HepG2 (cell line): ENCODE measurements around the gene CD80. TPM values are rescaled to one million over a fixed set of nuclear protein-coding genes. Genes with fewer than 3 reads are reported as not detected.
A peak's percentile ranks its signal among the peaks of the same experiment; 100 is the strongest.

Source experiments
- ATAC-seq: fragments of 200-7000 bp; cut with Tn5 transposase; 3 replicates; pipeline ENCODE4 v1.9.1; 2020; ENCODE audit warnings: mild to moderate bottlenecking, moderate library complexity
- BruUV-seq: library from RNA; stranded (reverse); fragments of 400-500 nt; replicated peaks from 2 replicates; lab custom pipeline; 2021; lab: Mats Ljungman, UMichigan
- CTCF ChIA-PET: fragments of 300-600 bp; formaldehyde crosslinking; extraction: SDS; loops from one replicate; lab custom pipeline; 2021; ENCODE audit warnings: low total read pairs, inconsistent platforms, low intra/inter-chr PET ratio; lab: Yijun Ruan, JAX
- POLR2A ChIA-PET: fragments of 350-600 bp; sonication (Branson Sonifier 250); formaldehyde crosslinking; loops from one replicate; lab custom pipeline; 2020; ENCODE audit warnings: antibody characterized with exemption, inconsistent platforms; lab: Yijun Ruan, JAX
- DNase-seq: peaks from one replicate; pipeline ENCODE4 v3.0.0-alpha.2; 2015; ENCODE audit warnings: low spot score
- FAIRE-seq: peaks from 3 replicates; lab custom pipeline; 2011; peaks lifted over from hg19 to GRCh38; lab: Jason Lieb, UNC
- H2AFZ ChIP-seq: one replicate; pipeline ENCODE4 v1.6.1; 2011; ENCODE audit warnings: low read length, inconsistent platforms
- H3K27ac ChIP-seq: fragments of 300-600 bp; 3 replicates; pipeline ENCODE4 v1.8.0; 2011; ENCODE audit warnings: mixed run types, mild to moderate bottlenecking, mixed read lengths, low read length, inconsistent platforms; ENCODE audit not compliant: insufficient read depth; ENCODE audit errors: extremely low read length
- H3K27me3 ChIP-seq, 2 experiments: fragments of 200-600 bp in 1 of 2; 2 replicates in 1 of 2; 3 replicates in 1 of 2; pipeline versions ENCODE4 v1.6.0 to v1.8.0; 2011; ENCODE audit warnings: low read length in 2 of 2, mild to moderate bottlenecking in 2 of 2, moderate library complexity in 2 of 2, inconsistent platforms in 1 of 2; ENCODE audit not compliant: insufficient read depth in 2 of 2, control insufficient read depth in 1 of 2
- H3K36me3 ChIP-seq, 2 experiments: fragments of 200-600 bp in 1 of 2; replicated peaks in 1 of 2; 2 replicates in 1 of 2; 3 replicates in 1 of 2; pipeline versions ENCODE4 v1.5.1 to v1.8.0; 2011; ENCODE audit warnings: low read length in 2 of 2, inconsistent platforms in 1 of 2; ENCODE audit not compliant: insufficient read depth in 2 of 2, control insufficient read depth in 1 of 2
- H3K4me1 ChIP-seq: 2 replicates; pipeline ENCODE4 v1.5.1; 2012; ENCODE audit warnings: low read length, inconsistent platforms; ENCODE audit not compliant: insufficient read depth
- H3K4me2 ChIP-seq: 2 replicates; pipeline ENCODE4 v1.6.0; 2011; ENCODE audit warnings: low read depth, low read length, inconsistent platforms
- H3K4me3 ChIP-seq, 3 experiments: fragments of 200-600 bp in 1 of 3; sonication (generic), shearing (Covaris generic) in 1 of 3; replicated peaks in 1 of 3; 2 replicates each; pipeline ENCODE4 v1.5.1; 2011 to 2016; ENCODE audit warnings: low read length in 3 of 3, inconsistent platforms in 2 of 3, low read depth in 2 of 3, mild to moderate bottlenecking in 2 of 3, control low read depth in 1 of 3, mixed read lengths in 1 of 3; ENCODE audit not compliant: insufficient read depth in 1 of 3
- H3K79me2 ChIP-seq: one replicate; pipeline ENCODE4 v1.6.1; 2011; ENCODE audit warnings: low read length, inconsistent platforms; ENCODE audit not compliant: insufficient read depth
- H3K9ac ChIP-seq: 2 replicates; pipeline ENCODE4 v1.6.0; 2011; ENCODE audit warnings: mild to moderate bottlenecking, low read depth, low read length, inconsistent platforms; ENCODE audit not compliant: insufficient read depth
- H3K9me3 ChIP-seq: 2 replicates; pipeline ENCODE4 v1.5.1; 2012; ENCODE audit warnings: mild to moderate bottlenecking, low read length
- H4K20me1 ChIP-seq: 2 replicates; pipeline ENCODE4 v1.6.0; 2011; ENCODE audit warnings: inconsistent platforms, mild to moderate bottlenecking, low read length, moderate library complexity; ENCODE audit not compliant: insufficient read depth
- BRF2 ChIP-seq: sonication (generic); formaldehyde crosslinking; IDR thresholded peaks from 2 replicates; pipeline ENCODE4 v1.8.1; 2022; ENCODE audit warnings: mild to moderate bottlenecking, missing genetic modification reagents
- ELF4 ChIP-seq: sonication (generic); formaldehyde crosslinking; IDR thresholded peaks from 2 replicates; pipeline ENCODE4 v1.5.0; 2020; ENCODE audit warnings: missing genetic modification reagents, mild to moderate bottlenecking, moderate library complexity, borderline replicate concordance
- HCFC1 ChIP-seq: fragments of 150-350 bp; IDR thresholded peaks from 2 replicates; pipeline ENCODE4 v1.6.1; 2014; ENCODE audit warnings: low read depth, low read length
- KDM2A ChIP-seq: sonication (generic); formaldehyde crosslinking; IDR thresholded peaks from 2 replicates; pipeline ENCODE4 v1.4.0; 2020; ENCODE audit warnings: low read depth, missing genetic modification reagents, borderline replicate concordance
- RBM22 ChIP-seq: fragments of 200-400 bp; formaldehyde crosslinking; optimal IDR thresholded peaks from 2 replicates; pipeline ENCODE3; 2017; ENCODE audit warnings: mild to moderate bottlenecking, low read length, moderate library complexity
- SALL1 ChIP-seq: sonication (generic); formaldehyde crosslinking; IDR thresholded peaks from 2 replicates; pipeline ENCODE4 v1.8.0; 2022; ENCODE audit warnings: mild to moderate bottlenecking, missing genetic modification reagents
- ZBTB1 ChIP-seq: sonication (generic); formaldehyde crosslinking; IDR thresholded peaks from 2 replicates; pipeline ENCODE4 v1.4.0; 2020; ENCODE audit warnings: missing genetic modification reagents, borderline replicate concordance
- ZNF326 ChIP-seq: sonication (generic); formaldehyde crosslinking; IDR thresholded peaks from 2 replicates; pipeline ENCODE4 v1.4.0; 2020; ENCODE audit warnings: missing genetic modification reagents, borderline replicate concordance
- ZNF343 ChIP-seq: sonication (generic); formaldehyde crosslinking; IDR thresholded peaks from 2 replicates; pipeline ENCODE4 v1.4.0; 2020; ENCODE audit warnings: mild to moderate bottlenecking, missing genetic modification reagents
- ZNF563 ChIP-seq: sonication (generic); formaldehyde crosslinking; IDR thresholded peaks from 2 replicates; pipeline ENCODE4 v1.8.0; 2022; ENCODE audit warnings: mild to moderate bottlenecking, moderate library complexity, missing genetic modification reagents
- ZNF841 ChIP-seq: sonication (generic); formaldehyde crosslinking; IDR thresholded peaks from 2 replicates; pipeline ENCODE4 v1.8.1; 2023; ENCODE audit warnings: missing genetic modification reagents, borderline replicate concordance
- ZNF878 ChIP-seq: sonication (generic); formaldehyde crosslinking; IDR thresholded peaks from 2 replicates; pipeline ENCODE4 v1.8.1; 2023; ENCODE audit warnings: mild to moderate bottlenecking, missing genetic modification reagents, moderate library complexity
- WGBS: methylation state at CpG from one replicate; pipeline ENCODE4 v1.1.6; 2017; ENCODE audit warnings: low lambda C conversion rate; 5-methylcytosine and 5-hydroxymethylcytosine counted together
- in situ Hi-C: cut with HindIII; loops from 2 replicates; pipeline ENCODE4 v1.10.0; 2017; ENCODE audit warnings: low pct_unique_long_range_greater_than_20kb; ENCODE audit not compliant: extremely low pct_ligation_motif_present
- intact Hi-C: fragments of 100-400 bp; cut with micrococcal nuclease; formaldehyde crosslinking; loops from one replicate; pipeline ENCODE4 v1.10.0; 2022; ENCODE audit not compliant: unreplicated experiment
- polyA plus RNA-seq, 8 experiments: library from polyadenylated mRNA; depleted of rRNA in 3 of 8; stranded (reverse) in 7 of 8; unstranded in 1 of 8; fragments of >200 nt; fragmentation: Illumina TruSeq in 4 of 8; extraction: Trizol in 4 of 8; gene quantifications; 2 replicates each; pipeline versions ENCODE4 v1.2.1 to v1.2.3, GENCODE V29; 2011 to 2016; ENCODE audit warnings: low read depth in 4 of 8, missing spikeins in 1 of 8, mixed read lengths in 1 of 8; ENCODE audit not compliant: insufficient read depth in 1 of 8
- total RNA-seq, 5 experiments: library from RNA; depleted of rRNA; stranded (reverse); fragments of >200 nt; fragmentation: Illumina TruSeq; extraction: Trizol; gene quantifications; 2 replicates each; pipeline ENCODE4 v1.2.3, GENCODE V29; 2016; ENCODE audit warnings: low read depth in 1 of 5
- TF ChIP-seq, protein P1 (sequence below): sonication (generic); formaldehyde crosslinking; IDR thresholded peaks from 2 replicates; pipeline ENCODE4 v1.5.1; 2020; ENCODE audit warnings: missing genetic modification reagents, mild to moderate bottlenecking, borderline replicate concordance
- TF ChIP-seq, protein P2 (sequence below): fragments of 450-650 bp; IDR thresholded peaks from 2 replicates; pipeline ENCODE4 v1.6.1; 2016

CD80 gene
- total and polyA plus RNA-seq, 2 of the 13 experiments (the other 11 are each of a cell fraction or from before 2014, with no cell fraction given): not detected

GRCh38 chr3:119555309-119555735 lies 4.1 kb downstream of the CD80 start:
- DNase-seq: no peak
- no peak for FAIRE-seq

GRCh38 chr3:119553823-119554415 lies 5.5 kb downstream of the CD80 start:
- ATAC-seq (no peak; the same call in 2 of the 3 replicates), DNase-seq (no peak), FAIRE-seq (no peak)
- H3K4me3 ChIP-seq: no peak overlapping the region
- no peaks in the 10 kb centered on the region for H3K79me2 ChIP-seq
- H4K20me1 ChIP-seq: no peaks in the 10 kb centered on the region
- WGBS: 13% methylated on average over 5 of the region's 5 CpGs
- H2AFZ ChIP-seq: no peak overlapping the region
- POLR2A ChIA-PET: no interaction called here
- H3K9me3 ChIP-seq: no peaks in the 10 kb centered on the region
- no peaks in the 10 kb centered on the region for H3K36me3 ChIP-seq
- H3K4me1 ChIP-seq: no peaks in the 10 kb centered on the region
- BruUV-seq: no TSS peak
- no peak overlapping the region for H3K4me2 ChIP-seq
- CTCF ChIA-PET: no interaction called here
- no peak overlapping the region for H3K27ac ChIP-seq
- H3K9ac ChIP-seq: no peak overlapping the region
- intact Hi-C loops: no loop called here
- in situ Hi-C loops: no loop called here
- H3K27me3 ChIP-seq: peaks cover 0 to 12% of the 10 kb centered on the region in 2 experiments; a peak in 2 of 5 replicates
- TF ChIP-seq ZBTB1 (CRISPR knock-in tag) (no peak), ZNF563 (no peak), BRF2 (CRISPR knock-in tag) (no peak), ELF4 (CRISPR knock-in tag) (no peak), HCFC1 (no peak), SALL1 (CRISPR knock-in tag) (no peak), ZNF841 (CRISPR knock-in tag) (no peak), ZNF326 (CRISPR knock-in tag) (no peak), RBM22 (no peak), ZNF878 (no peak)
- TF ChIP-seq, protein P1, sequence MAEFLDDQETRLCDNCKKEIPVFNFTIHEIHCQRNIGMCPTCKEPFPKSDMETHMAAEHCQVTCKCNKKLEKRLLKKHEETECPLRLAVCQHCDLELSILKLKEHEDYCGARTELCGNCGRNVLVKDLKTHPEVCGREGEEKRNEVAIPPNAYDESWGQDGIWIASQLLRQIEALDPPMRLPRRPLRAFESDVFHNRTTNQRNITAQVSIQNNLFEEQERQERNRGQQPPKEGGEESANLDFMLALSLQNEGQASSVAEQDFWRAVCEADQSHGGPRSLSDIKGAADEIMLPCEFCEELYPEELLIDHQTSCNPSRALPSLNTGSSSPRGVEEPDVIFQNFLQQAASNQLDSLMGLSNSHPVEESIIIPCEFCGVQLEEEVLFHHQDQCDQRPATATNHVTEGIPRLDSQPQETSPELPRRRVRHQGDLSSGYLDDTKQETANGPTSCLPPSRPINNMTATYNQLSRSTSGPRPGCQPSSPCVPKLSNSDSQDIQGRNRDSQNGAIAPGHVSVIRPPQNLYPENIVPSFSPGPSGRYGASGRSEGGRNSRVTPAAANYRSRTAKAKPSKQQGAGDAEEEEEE (CRISPR knock-in tag): no peak

More at GRCh38 chr3:119555309-119555735, 4.1 kb downstream of the CD80 start:
- in situ Hi-C loops: no loop called here
- H3K79me2 ChIP-seq: no peaks in the 10 kb centered on the region
- intact Hi-C loops: no loop called here
- H4K20me1 ChIP-seq: no peaks in the 10 kb centered on the region
- no peak overlapping the region for H2AFZ ChIP-seq
- 16% methylated on average over 4 of the region's 4 CpGs for WGBS
- no peaks in the 10 kb centered on the region for H3K36me3 ChIP-seq
- CTCF ChIA-PET: no interaction called here
- ATAC-seq: no peak
- no peaks in the 10 kb centered on the region for H3K4me1 ChIP-seq
- POLR2A ChIA-PET: no interaction called here
- H3K4me3 ChIP-seq: no peak overlapping the region
- peaks cover 0 to 12% of the 10 kb centered on the region in 2 experiments; a peak in 2 of 5 replicates for H3K27me3 ChIP-seq
- H3K9me3 ChIP-seq: no peaks in the 10 kb centered on the region
- no TSS peak for BruUV-seq
- no peak for TF ChIP-seq ZNF343
- TF ChIP-seq, protein P2, sequence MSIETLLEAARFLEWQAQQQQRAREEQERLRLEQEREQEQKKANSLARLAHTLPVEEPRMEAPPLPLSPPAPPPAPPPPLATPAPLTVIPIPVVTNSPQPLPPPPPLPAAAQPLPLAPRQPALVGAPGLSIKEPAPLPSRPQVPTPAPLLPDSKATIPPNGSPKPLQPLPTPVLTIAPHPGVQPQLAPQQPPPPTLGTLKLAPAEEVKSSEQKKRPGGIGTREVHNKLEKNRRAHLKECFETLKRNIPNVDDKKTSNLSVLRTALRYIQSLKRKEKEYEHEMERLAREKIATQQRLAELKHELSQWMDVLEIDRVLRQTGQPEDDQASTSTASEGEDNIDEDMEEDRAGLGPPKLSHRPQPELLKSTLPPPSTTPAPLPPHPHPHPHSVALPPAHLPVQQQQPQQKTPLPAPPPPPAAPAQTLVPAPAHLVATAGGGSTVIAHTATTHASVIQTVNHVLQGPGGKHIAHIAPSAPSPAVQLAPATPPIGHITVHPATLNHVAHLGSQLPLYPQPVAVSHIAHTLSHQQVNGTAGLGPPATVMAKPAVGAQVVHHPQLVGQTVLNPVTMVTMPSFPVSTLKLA: peak; percentile 62
- no peak for TF ChIP-seq KDM2A (CRISPR knock-in tag)
- H3K4me2 ChIP-seq: no peak overlapping the region
- H3K27ac ChIP-seq: no peak overlapping the region
- no peak overlapping the region for H3K9ac ChIP-seq
